Lower leg skin (tissue), 4 donors: Measurements from ENCODE around the gene DPP10. TPM values are rescaled to one million over a fixed set of nuclear protein-coding genes. Genes with fewer than 3 reads are reported as not detected.

ENCODE experiments used
- DNase-seq, 2 donors: peaks; one replicate each; pipeline ENCODE4 v3.0.0-alpha.2; 2019; ENCODE audit warnings: low spot score in 2 of 2
- H3K4me3 ChIP-seq: fragments of 200-600 bp; sonication (generic); 2 replicates; pipeline ENCODE4 v1.5.1; 2017; ENCODE audit warnings: mild to moderate bottlenecking, low read depth; ENCODE audit not compliant: poor library complexity, severe bottlenecking
- POLR2A ChIP-seq, 2 donors: fragments of 450-650 bp; IDR thresholded peaks; one replicate each; pipeline ENCODE4 v1.6.1; 2016 to 2017; ENCODE audit warnings: antibody characterized with exemption in 2 of 2, mild to moderate bottlenecking in 1 of 2, moderate library complexity in 1 of 2
- WGBS, 2 donors: methylation state at CpG; one replicate each; pipeline ENCODE4 v1.1.5; 2018; 5-methylcytosine and 5-hydroxymethylcytosine counted together
- intact Hi-C: fragments of 100-400 bp; cut with DNase I; formaldehyde crosslinking; loops from one replicate; pipeline ENCODE4 v1.15.0; 2023; ENCODE audit warnings: low total_unique reads
- total RNA-seq, 4 donors: library from RNA; depleted of rRNA; stranded (reverse); fragments of >200 nt; gene quantifications; one replicate each; pipeline ENCODE4 v1.1.0, GENCODE V29; 2016
- TF ChIP-seq, protein P1 (sequence below), 3 donors: fragments of 450-650 bp; IDR thresholded peaks; one replicate each; pipeline ENCODE4 v1.5.1; 2016; ENCODE audit warnings: antibody characterized with exemption in 3 of 3, mild to moderate bottlenecking in 3 of 3, moderate library complexity in 2 of 3

The DPP10 gene
- total RNA-seq, 4 donors from 2014 or later, result 1.1 TPM; not detected in 3

DNA sequence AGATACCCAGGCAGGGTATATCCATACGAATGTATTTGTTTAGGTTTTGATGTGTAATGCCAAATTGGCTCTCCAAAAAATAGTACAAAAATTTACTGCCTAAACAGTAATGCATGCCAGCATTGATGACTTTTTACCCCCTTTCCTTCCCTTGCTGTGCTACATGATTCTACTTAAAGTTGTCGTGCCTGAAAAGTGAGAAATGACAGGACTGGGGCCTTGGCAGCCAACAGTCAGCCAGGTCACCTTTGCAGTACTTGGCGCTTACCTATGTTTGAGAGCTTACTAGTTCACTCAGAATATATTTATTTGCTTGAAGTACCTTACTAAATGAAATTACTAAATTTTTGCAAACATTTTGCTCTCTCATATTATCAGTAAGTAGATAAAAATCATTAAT lies 1329.1 kb downstream of the DPP10 start:
- 68 to 76% methylated on average over 3 of the region's 3 CpGs for WGBS, 2 donors
- no peak overlapping the region for H3K4me3 ChIP-seq
- intact Hi-C loops, result no loop called here
- no peak for DNase-seq
- TF ChIP-seq POLR2A (IDR thresholded peaks at IDR 0.05), result no peak
- TF ChIP-seq, protein P1, sequence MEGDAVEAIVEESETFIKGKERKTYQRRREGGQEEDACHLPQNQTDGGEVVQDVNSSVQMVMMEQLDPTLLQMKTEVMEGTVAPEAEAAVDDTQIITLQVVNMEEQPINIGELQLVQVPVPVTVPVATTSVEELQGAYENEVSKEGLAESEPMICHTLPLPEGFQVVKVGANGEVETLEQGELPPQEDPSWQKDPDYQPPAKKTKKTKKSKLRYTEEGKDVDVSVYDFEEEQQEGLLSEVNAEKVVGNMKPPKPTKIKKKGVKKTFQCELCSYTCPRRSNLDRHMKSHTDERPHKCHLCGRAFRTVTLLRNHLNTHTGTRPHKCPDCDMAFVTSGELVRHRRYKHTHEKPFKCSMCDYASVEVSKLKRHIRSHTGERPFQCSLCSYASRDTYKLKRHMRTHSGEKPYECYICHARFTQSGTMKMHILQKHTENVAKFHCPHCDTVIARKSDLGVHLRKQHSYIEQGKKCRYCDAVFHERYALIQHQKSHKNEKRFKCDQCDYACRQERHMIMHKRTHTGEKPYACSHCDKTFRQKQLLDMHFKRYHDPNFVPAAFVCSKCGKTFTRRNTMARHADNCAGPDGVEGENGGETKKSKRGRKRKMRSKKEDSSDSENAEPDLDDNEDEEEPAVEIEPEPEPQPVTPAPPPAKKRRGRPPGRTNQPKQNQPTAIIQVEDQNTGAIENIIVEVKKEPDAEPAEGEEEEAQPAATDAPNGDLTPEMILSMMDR (IDR thresholded peaks at IDR 0.05), result no peak

DNA sequence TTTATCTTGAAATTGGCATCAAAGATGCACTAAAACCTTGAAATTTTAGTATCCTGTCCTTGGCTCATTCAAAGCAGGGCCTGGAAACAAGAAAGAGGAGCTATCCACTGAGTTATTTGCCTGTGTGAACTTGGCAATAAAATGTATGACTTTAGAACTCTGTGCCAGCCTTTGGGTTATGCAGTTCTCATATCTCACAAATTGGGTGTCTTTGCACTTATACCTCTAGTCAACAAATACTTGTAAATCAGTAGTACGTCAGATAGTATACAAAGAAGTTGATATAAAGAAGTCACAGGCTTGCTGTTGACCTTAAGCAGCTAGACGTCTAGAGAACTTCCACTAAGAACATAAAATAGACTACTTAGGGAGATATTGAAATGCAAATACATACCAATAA lies 1331.9 kb downstream of the DPP10 start:
- no peak for TF ChIP-seq POLR2A (IDR thresholded peaks at IDR 0.05)
- TF ChIP-seq, protein P1 (IDR thresholded peaks at IDR 0.05), result no peak
- no peak for DNase-seq
- 71 to 78% methylated on average over 2 of the region's 2 CpGs for WGBS, 2 donors
- H3K4me3 ChIP-seq, result no peak overlapping the region
- intact Hi-C loops, result no loop called here

DNA sequence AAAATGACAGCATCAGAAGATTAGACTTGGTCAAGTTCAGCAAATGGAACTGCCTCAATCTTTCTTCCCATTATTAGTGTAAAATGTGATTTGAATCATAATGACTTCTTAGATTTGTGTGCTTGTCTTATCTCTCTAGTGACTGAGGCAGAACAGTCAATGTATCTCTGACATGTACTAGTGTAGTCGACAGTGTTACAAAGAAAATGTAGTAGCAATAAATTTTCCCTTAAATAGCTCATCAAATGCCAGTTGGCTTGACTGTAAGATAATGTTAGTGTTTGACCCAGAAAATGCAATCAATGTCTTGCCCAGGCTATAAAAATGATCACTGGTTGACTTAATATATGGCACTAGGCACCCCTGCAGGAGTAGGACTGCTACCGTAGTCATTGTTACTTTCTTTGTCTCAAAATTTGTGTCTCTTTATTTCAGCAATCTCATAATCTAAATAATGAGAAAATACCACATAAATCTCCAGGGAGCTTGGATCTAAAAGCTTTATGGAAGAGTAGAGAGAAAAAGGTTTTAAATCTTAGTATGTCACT lies 1336.7 kb downstream of the DPP10 start:
- TF ChIP-seq POLR2A (IDR thresholded peaks at IDR 0.05), result no peak
- DNase-seq, result no peak
- intact Hi-C loops, result no loop called here
- no peak overlapping the region for H3K4me3 ChIP-seq
- WGBS, 2 donors, result 71 to 73% methylated on average over 2 of the region's 2 CpGs

DNA sequence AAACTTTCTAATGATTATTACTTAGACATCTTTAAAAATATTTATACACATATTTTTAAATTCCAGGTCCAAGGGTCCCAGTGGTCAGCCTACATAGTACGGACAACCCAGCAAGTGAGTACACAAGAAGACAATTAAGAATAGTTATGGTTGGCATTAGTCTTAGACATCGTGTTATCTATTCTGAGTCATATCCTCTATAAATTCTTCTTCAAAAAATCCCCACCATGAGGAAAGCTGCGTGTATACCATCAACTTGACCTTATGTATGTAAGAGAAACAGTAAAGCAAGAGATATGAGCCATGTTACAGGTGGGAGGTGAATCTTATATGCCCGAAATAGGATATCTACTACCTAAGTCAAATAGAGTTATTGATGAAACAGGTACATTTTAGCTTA lies 1339.8 kb downstream of the DPP10 start:
- intact Hi-C loops, result no loop called here
- WGBS, 2 donors, result 78 to 86% methylated on average over 4 of the region's 4 CpGs
- H3K4me3 ChIP-seq, result no peak overlapping the region
- TF ChIP-seq POLR2A (IDR thresholded peaks at IDR 0.05), result no peak
- TF ChIP-seq, protein P1 (IDR thresholded peaks at IDR 0.05), result no peak
- no peak for DNase-seq

DNA sequence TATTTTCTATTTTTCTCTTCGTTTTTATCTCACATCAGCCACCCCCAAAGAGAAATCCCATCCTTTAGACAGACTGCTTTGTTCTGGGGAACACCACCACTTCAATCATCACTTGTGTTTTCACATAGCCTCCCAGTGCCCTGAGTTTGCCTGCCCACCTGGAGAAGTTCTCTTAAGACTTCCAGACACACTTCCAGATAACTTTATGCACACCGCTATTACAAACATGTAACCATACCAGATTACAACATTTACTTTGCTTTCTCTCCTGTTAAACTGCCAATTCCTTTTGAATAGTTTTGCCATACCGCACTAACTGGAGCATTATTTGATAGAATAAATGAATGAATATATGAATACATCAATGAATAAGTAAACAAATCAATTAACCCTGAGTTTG lies 1353.6 kb downstream of the DPP10 start:
- TF ChIP-seq POLR2A (IDR thresholded peaks at IDR 0.05), result no peak
- TF ChIP-seq, protein P1 (IDR thresholded peaks at IDR 0.05), result no peak
- intact Hi-C loops, result no loop called here
- 84 to 85% methylated on average over 3 of the region's 3 CpGs for WGBS, 2 donors
- no peak for DNase-seq
- H3K4me3 ChIP-seq, result no peak overlapping the region

DNA sequence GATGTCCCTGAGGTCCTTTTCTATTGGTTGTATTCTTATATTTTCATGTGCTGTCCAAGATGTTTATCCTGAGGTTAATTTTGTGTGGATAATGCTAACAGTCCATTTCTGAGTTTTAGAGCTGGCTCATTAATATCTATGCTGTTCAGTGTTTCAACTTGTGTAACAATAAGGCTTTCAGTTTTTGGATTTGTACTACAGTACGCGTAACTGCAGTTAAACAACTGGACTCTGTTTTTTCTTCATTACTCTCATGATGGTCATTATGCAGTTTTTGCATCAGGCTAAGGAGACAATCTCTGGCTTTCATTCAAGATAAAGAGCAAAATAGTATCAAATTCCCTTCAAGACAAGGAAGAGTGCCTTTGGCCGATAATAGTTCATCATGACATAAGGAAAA lies 1364.8 kb downstream of the DPP10 start:
- no peak overlapping the region for H3K4me3 ChIP-seq
- intact Hi-C loops, result no loop called here
- WGBS, 2 donors, result 86 to 96% methylated on average over 3 of the region's 3 CpGs
- no peak for DNase-seq
- TF ChIP-seq, protein P1 (IDR thresholded peaks at IDR 0.05), result no peak
